GM21390 (cell line): ENCODE results near the gene EI24.

Experiments used
- ATAC-seq: cut with Tn5 transposase; IDR thresholded peaks from one replicate; pipeline ENCODE4 v1.9.1; 2021; ENCODE audit not compliant: unreplicated experiment

The EI24 gene

GRCh38 chr11:125578783-125579182 lies 9.5 kb downstream of the EI24 start:
- no peak for ATAC-seq

GRCh38 chr11:125579811-125580210 lies 10.5 kb downstream of the EI24 start:
- ATAC-seq, result no peak

GRCh38 chr11:125583496-125583895 lies 14.2 kb downstream of the EI24 start:
- no peak for ATAC-seq

- ATAC-seq, result no peak
Measured at GRCh38 chr11:125585487-125585886, 16.2 kb downstream of the EI24 start.

- no peak for ATAC-seq
Measured at GRCh38 chr11:125586623-125587022, 17.3 kb downstream of the EI24 start.

- ATAC-seq, result no peak
Measured at GRCh38 chr11:125587480-125587879, 18.2 kb downstream of the EI24 start.

- no peak for ATAC-seq
Measured at GRCh38 chr11:125588505-125588904, 19.2 kb downstream of the EI24 start.

- peak; percentile 20 for ATAC-seq
Measured at GRCh38 chr11:125591649-125592304, 22.5 kb downstream of the EI24 start.

GRCh38 chr11:125592305-125593113 lies 23.2 kb downstream of the EI24 start, which contains the start of gene STT3A:
STT3A (plus strand) TSS chr11:125592852; CDS start chr11:125595916, 3,064 bp downstream.
- peak; percentile 96 for ATAC-seq

GRCh38 chr11:125593114-125593820 lies 24.0 kb downstream of the EI24 start:
- ATAC-seq, result no peak

GRCh38 chr11:125594958-125595357 lies 25.7 kb downstream of the EI24 start:
- ATAC-seq, result no peak

- no peak for ATAC-seq
Measured at GRCh38 chr11:125600663-125601062, 31.4 kb downstream of the EI24 start.

GRCh38 chr11:125603207-125603606 lies 33.9 kb downstream of the EI24 start:
- no peak for ATAC-seq

- ATAC-seq, result no peak
Measured at GRCh38 chr11:125605417-125605816, 36.1 kb downstream of the EI24 start.

- ATAC-seq, result no peak
Measured at GRCh38 chr11:125609545-125609944, 40.3 kb downstream of the EI24 start.

- no peak for ATAC-seq
Measured at GRCh38 chr11:125618383-125618782, 49.1 kb downstream of the EI24 start.

GRCh38 chr11:125621995-125622394 lies 52.7 kb downstream of the EI24 start:
- no peak for ATAC-seq

- ATAC-seq, result no peak
Measured at GRCh38 chr11:125623064-125623463, 53.8 kb downstream of the EI24 start.

GRCh38 chr11:125624756-125625213 lies 55.5 kb downstream of the EI24 start, which contains the start of gene CHEK1:
CHEK1 (plus strand) TSS chr11:125625163; CDS start chr11:125626769, 1,606 bp downstream.
- no peak for ATAC-seq

GRCh38 chr11:125625225-125625629 lies 56.0 kb downstream of the EI24 start:
- no peak for ATAC-seq

- peak; percentile 77 for ATAC-seq
Measured at GRCh38 chr11:125625630-125626287, 56.5 kb downstream of the EI24 start.
